Mesenchymal stem cell (in vitro differentiated cells and primary cell): ENCODE data around the gene MUS81.

ENCODE experiments used
- DNase-seq: peaks from one replicate; pipeline ENCODE4 v3.0.0-alpha.2; 2013
- H2AFZ ChIP-seq: one replicate; pipeline ENCODE4 v1.6.1; 2013; ENCODE audit warnings: low read depth, mild to moderate bottlenecking, control low read depth, inconsistent platforms, low read length, moderate library complexity
- H2AK5ac ChIP-seq: 2 replicates; pipeline ENCODE4 v1.6.1; 2013; ENCODE audit warnings: low read length, moderate library complexity, mild to moderate bottlenecking, inconsistent platforms; ENCODE audit not compliant: severe bottlenecking
- H2BK120ac ChIP-seq: one replicate; pipeline ENCODE4 v1.6.1; 2013; ENCODE audit warnings: low read depth, mild to moderate bottlenecking, inconsistent platforms, low read length, moderate library complexity
- H2BK12ac ChIP-seq, 2 experiments: one replicate each; pipeline ENCODE4 v1.6.1; 2013; ENCODE audit warnings: inconsistent platforms in 2 of 2, low read length in 2 of 2, mild to moderate bottlenecking in 2 of 2, moderate library complexity in 2 of 2, control low read depth in 1 of 2
- H2BK15ac ChIP-seq: one replicate; pipeline ENCODE4 v1.6.1; 2013; ENCODE audit warnings: mild to moderate bottlenecking, low read depth, inconsistent platforms; ENCODE audit not compliant: poor library complexity, severe bottlenecking
- H2BK5ac ChIP-seq: 2 replicates; pipeline ENCODE4 v1.6.1; 2013; ENCODE audit warnings: low read depth, mild to moderate bottlenecking, low read length, control low read depth, inconsistent platforms; ENCODE audit not compliant: poor library complexity, severe bottlenecking
- H3K14ac ChIP-seq, 2 experiments: one replicate each; pipeline ENCODE4 v1.6.1; 2013; ENCODE audit warnings: inconsistent platforms in 2 of 2, low read length in 2 of 2, control low read depth in 1 of 2, mild to moderate bottlenecking in 1 of 2, moderate library complexity in 1 of 2
- H3K18ac ChIP-seq, 2 experiments: one replicate each; pipeline ENCODE4 v1.6.1; 2013; ENCODE audit warnings: inconsistent platforms in 2 of 2, low read length in 2 of 2, control low read depth in 1 of 2, low read depth in 1 of 2, mild to moderate bottlenecking in 1 of 2
- H3K23ac ChIP-seq, 2 experiments: one replicate each; pipeline ENCODE4 v1.6.1; 2013; ENCODE audit warnings: inconsistent platforms in 2 of 2, low read length in 2 of 2, mild to moderate bottlenecking in 2 of 2, moderate library complexity in 2 of 2, control low read depth in 1 of 2
- H3K27ac ChIP-seq: 2 replicates; pipeline ENCODE4 v1.5.1; 2013; ENCODE audit warnings: mild to moderate bottlenecking, moderate library complexity, low read length, control low read depth, inconsistent platforms; ENCODE audit not compliant: poor library complexity, severe bottlenecking
- H3K27me3 ChIP-seq, 2 experiments: 2 replicates each; pipeline versions ENCODE4 v1.6.1 to v1.7.0; 2013; ENCODE audit warnings: low read length in 2 of 2, mild to moderate bottlenecking in 2 of 2, moderate library complexity in 2 of 2, control low read depth in 1 of 2, inconsistent platforms in 1 of 2; ENCODE audit not compliant: control insufficient read depth in 1 of 2, insufficient read depth in 1 of 2
- H3K36me3 ChIP-seq, 2 experiments: 2 replicates each; pipeline versions ENCODE4 v1.6.1 to v1.7.0; 2013; ENCODE audit warnings: low read length in 2 of 2, control low read depth in 1 of 2, inconsistent platforms in 1 of 2, low read depth in 1 of 2, mild to moderate bottlenecking in 1 of 2; ENCODE audit not compliant: insufficient read depth in 2 of 2, control insufficient read depth in 1 of 2
- H3K4ac ChIP-seq, 2 experiments: one replicate each; pipeline ENCODE4 v1.6.1; 2013; ENCODE audit warnings: inconsistent platforms in 2 of 2, low read length in 2 of 2, mild to moderate bottlenecking in 2 of 2, moderate library complexity in 2 of 2, control low read depth in 1 of 2, low read depth in 1 of 2
- H3K4me1 ChIP-seq: 2 replicates; pipeline ENCODE4 v1.6.1; 2013; ENCODE audit warnings: low read depth, low read length, control low read depth; ENCODE audit not compliant: control insufficient read depth, insufficient read depth
- H3K4me2 ChIP-seq: 2 replicates; pipeline ENCODE4 v1.6.1; 2013; ENCODE audit warnings: low read length, mild to moderate bottlenecking, inconsistent platforms; ENCODE audit not compliant: poor library complexity, severe bottlenecking
- H3K4me3 ChIP-seq, 2 experiments: 2 replicates each; pipeline versions ENCODE4 v1.5.1 to v1.7.0; 2013; ENCODE audit warnings: low read length in 2 of 2, mild to moderate bottlenecking in 2 of 2, control low read depth in 1 of 2, low read depth in 1 of 2; ENCODE audit not compliant: insufficient read depth in 1 of 2
- H3K79me1 ChIP-seq: replicated peaks from 2 replicates; pipeline ENCODE4 v1.6.1; 2013; ENCODE audit warnings: mild to moderate bottlenecking, control low read depth, low read length, inconsistent platforms; ENCODE audit not compliant: poor library complexity, severe bottlenecking
- H3K9ac ChIP-seq: 2 replicates; pipeline ENCODE4 v1.7.0; 2013; ENCODE audit warnings: mild to moderate bottlenecking, low read length, moderate library complexity
- H3K9me3 ChIP-seq: 2 replicates; pipeline ENCODE4 v1.7.0; 2013; ENCODE audit warnings: mild to moderate bottlenecking, low read length; ENCODE audit not compliant: control insufficient read depth
- H4K8ac ChIP-seq: one replicate; pipeline ENCODE4 v1.6.1; 2013; ENCODE audit warnings: inconsistent platforms, mild to moderate bottlenecking, low read length, moderate library complexity
- H4K91ac ChIP-seq: one replicate; pipeline ENCODE4 v1.6.1; 2013; ENCODE audit warnings: mild to moderate bottlenecking, low read length, inconsistent platforms
- WGBS: methylation state at CpG from one replicate; pipeline ENCODE4 v1.1.7; 2013; ENCODE audit warnings: mixed read lengths; 5-methylcytosine and 5-hydroxymethylcytosine counted together

Gene MUS81

GRCh38 chr11:65903715-65904114 is 43.5 kb downstream of the MUS81 start:
- 74% methylated on average over 8 of the region's 8 CpGs for WGBS
- Histone ChIP-seq H3K27ac (peak overlapping the region; percentile 88), H3K18ac (peak overlapping the region; percentile 67 to 74), H4K91ac (peak overlapping the region; percentile 91), H3K79me1 (peaks cover 2% of the 10 kb centered on the region), H2BK120ac (no peak overlapping the region), H3K4ac (peak overlapping the region; percentile 53 to 72), H2AK5ac (peak overlapping the region; percentile 15), H3K36me3 (no peaks in the 10 kb centered on the region), H3K9ac (peak overlapping the region; percentile 78), H3K4me1 (peaks cover 24% of the 10 kb centered on the region), H2BK15ac (no peak overlapping the region), H2BK12ac (peak overlapping the region; percentile 37 to 93), H3K14ac (no peak overlapping the region), H3K9me3 (no peaks in the 10 kb centered on the region), H2AFZ (no peak overlapping the region), H4K8ac (peak overlapping the region; percentile 51), H2BK5ac (peak overlapping the region; percentile 21), H3K23ac (no peak overlapping the region), H3K4me3 (peak overlapping the region in 1 of 2 experiments; percentile 69), H3K4me2 (no peak overlapping the region), H3K27me3 (no peaks in the 10 kb centered on the region)
- DNase-seq, result no peak

DNA sequence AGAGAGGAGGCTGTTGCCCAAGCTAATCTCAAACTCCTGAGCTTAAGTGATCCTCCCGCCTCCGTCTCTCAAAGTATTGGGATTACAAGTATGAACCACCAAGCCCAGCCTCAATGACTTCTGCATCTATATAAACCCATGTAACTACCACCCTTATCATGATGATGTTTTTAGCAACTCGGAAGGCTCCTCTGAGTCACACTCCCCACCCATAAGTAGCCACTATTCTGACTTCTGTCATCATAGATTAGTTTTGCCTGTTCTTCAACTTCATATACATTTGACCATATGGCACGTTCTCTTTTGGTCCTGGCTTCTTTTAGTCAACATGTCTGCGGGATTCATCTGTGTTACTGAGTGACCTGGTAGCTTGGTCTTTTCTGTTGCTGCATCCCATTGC is 46.4 kb downstream of the MUS81 start:
- H4K91ac ChIP-seq, result no peak overlapping the region
- no peak overlapping the region for H2BK120ac ChIP-seq
- no peak overlapping the region for H3K9ac ChIP-seq
- H3K18ac ChIP-seq, result no peak overlapping the region
- no peak overlapping the region for H2BK15ac ChIP-seq
- no peak overlapping the region for H3K14ac ChIP-seq
- H3K4me1 ChIP-seq, result peaks cover 28% of the 10 kb centered on the region
- no peak overlapping the region for H4K8ac ChIP-seq
- peak overlapping the region in 1 of 2 experiments; percentile 15 for H3K4ac ChIP-seq
- H2AK5ac ChIP-seq, result no peak overlapping the region
- peaks cover 2% of the 10 kb centered on the region for H3K79me1 ChIP-seq
- H2AFZ ChIP-seq, result no peak overlapping the region
- no peak overlapping the region for H2BK12ac ChIP-seq
- H3K9me3 ChIP-seq, result no peaks in the 10 kb centered on the region
- DNase-seq, result no peak
- H3K27me3 ChIP-seq, result no peaks in the 10 kb centered on the region
- no peak overlapping the region for H3K4me3 ChIP-seq
- H3K4me2 ChIP-seq, result no peak overlapping the region
- no peaks in the 10 kb centered on the region for H3K36me3 ChIP-seq
- 55% methylated on average over 5 of the region's 5 CpGs for WGBS
- no peak overlapping the region for H2BK5ac ChIP-seq
- H3K27ac ChIP-seq, result no peak overlapping the region
- no peak overlapping the region for H3K23ac ChIP-seq

DNA sequence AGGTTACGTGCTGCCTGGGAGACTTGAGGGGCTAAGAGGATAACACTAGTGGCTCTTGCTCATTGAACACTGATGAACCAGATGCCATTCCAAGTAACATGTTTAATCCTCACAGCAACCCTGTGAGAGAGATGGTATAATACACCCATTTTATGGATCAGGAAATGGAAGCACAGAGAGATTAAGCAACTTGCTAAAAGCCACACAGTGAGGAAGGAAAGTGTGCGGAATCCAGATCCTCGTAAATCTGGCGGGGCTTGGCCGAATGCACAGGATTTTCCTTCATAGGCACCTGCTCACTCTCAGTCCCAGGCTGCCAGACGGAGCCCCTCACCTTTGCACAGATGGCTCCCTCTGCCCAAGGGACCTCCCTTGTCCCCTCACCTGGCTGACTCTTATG is 47.6 kb downstream of the MUS81 start:
- H3K4me1 ChIP-seq, result peaks cover 28% of the 10 kb centered on the region
- no peaks in the 10 kb centered on the region for H3K36me3 ChIP-seq
- no peak overlapping the region for H2AFZ ChIP-seq
- H2BK12ac ChIP-seq, result no peak overlapping the region
- H3K23ac ChIP-seq, result no peak overlapping the region
- H2BK15ac ChIP-seq, result peak overlapping the region; percentile 36
- H3K4ac ChIP-seq, result no peak overlapping the region
- WGBS, result 97% methylated on average over 6 of the region's 6 CpGs
- no peaks in the 10 kb centered on the region for H3K27me3 ChIP-seq
- DNase-seq, result no peak
- H4K91ac ChIP-seq, result no peak overlapping the region
- peaks cover 6% of the 10 kb centered on the region for H3K79me1 ChIP-seq
- no peak overlapping the region for H3K4me2 ChIP-seq
- no peak overlapping the region for H2AK5ac ChIP-seq
- no peak overlapping the region for H3K14ac ChIP-seq
- no peak overlapping the region for H3K9ac ChIP-seq
- no peak overlapping the region for H2BK120ac ChIP-seq
- no peaks in the 10 kb centered on the region for H3K9me3 ChIP-seq
- H3K4me3 ChIP-seq, result no peak overlapping the region
- no peak overlapping the region for H4K8ac ChIP-seq
- no peak overlapping the region for H3K27ac ChIP-seq
- H2BK5ac ChIP-seq, result no peak overlapping the region
- H3K18ac ChIP-seq, result no peak overlapping the region

DNA sequence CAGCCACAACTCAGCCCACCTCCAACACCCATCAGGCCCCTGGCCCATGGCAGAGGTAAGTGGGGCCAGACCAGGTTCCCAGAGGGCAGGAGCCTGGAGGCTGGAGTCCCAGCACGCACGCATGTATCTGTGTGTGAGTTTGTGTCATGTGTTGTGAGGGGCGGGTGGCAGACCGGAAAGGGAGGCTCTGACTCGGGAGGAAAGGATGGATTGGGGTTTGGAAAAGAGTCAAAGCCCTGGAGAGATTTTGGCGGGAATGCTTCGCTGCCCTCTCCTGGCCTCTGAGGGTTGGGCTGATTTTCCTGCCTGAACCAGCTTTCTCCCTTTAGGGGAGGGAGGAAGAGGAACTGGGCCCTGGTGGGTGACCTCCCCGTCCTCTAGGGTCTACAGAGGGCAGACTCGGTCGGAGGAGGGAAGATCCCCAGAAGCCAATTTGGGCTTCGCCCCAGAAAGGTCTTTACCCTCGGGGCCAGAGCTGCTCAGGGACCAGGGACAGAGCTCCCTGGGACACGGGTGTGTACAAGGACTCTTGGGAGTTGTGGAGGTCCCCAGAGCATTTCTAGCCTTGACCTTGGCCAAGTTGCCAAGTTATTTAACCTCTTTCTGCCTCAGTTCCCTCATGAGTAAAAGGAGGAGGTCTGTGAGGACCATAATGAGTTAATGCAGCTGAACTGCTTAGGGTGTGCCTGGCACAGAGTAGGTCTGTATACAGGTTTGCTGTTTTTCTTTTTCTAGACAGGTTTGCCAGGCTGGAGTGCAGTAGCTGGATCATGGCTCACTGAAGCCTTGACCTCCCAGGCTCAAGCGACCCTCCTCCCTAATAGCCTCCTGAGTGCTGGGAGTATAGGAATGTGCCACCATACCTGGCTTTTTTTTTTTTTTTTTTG is 51.7 kb downstream of the MUS81 start:
- peaks cover 48% of the 10 kb centered on the region for H3K4me1 ChIP-seq
- peak overlapping the region; percentile 86 for H4K8ac ChIP-seq
- peak overlapping the region in 1 of 2 experiments; percentile 59 for H3K4me3 ChIP-seq
- no peak overlapping the region for H2AFZ ChIP-seq
- H3K79me1 ChIP-seq, result peaks cover 14% of the 10 kb centered on the region
- H3K4ac ChIP-seq, result peak overlapping the region; percentile 82 to 89
- H2BK15ac ChIP-seq, result peak overlapping the region; percentile 94
- DNase-seq, result peak; percentile 81
- H3K9me3 ChIP-seq, result no peaks in the 10 kb centered on the region
- WGBS, result 26% methylated on average over 14 of the region's 14 CpGs
- H3K9ac ChIP-seq, result peak overlapping the region; percentile 89
- H3K23ac ChIP-seq, result peak overlapping the region in 1 of 2 experiments; percentile 19
- peak overlapping the region; percentile 92 for H2AK5ac ChIP-seq
- H3K14ac ChIP-seq, result no peak overlapping the region
- H2BK12ac ChIP-seq, result peak overlapping the region; percentile 80 to 82
- peak overlapping the region; percentile 89 to 96 for H3K18ac ChIP-seq
- no peak overlapping the region for H3K27ac ChIP-seq
- H2BK120ac ChIP-seq, result peak overlapping the region; percentile 88
- peak overlapping the region; percentile 98 for H4K91ac ChIP-seq
- H3K4me2 ChIP-seq, result no peak overlapping the region
- H3K36me3 ChIP-seq, result peaks cover 0 to 3% of the 10 kb centered on the region in 2 experiments
- no peaks in the 10 kb centered on the region for H3K27me3 ChIP-seq
- H2BK5ac ChIP-seq, result peak overlapping the region; percentile 3
